Measurements from ENCODE around the gene ST14. TPM values are rescaled to one million over a fixed set of nuclear protein-coding genes. Genes with fewer than 3 reads are reported as not detected.

ST14 gene
- polyA plus RNA-seq, 1 of the 3 experiments (the other 2 are of a cell fraction) = not detected

DNA sequence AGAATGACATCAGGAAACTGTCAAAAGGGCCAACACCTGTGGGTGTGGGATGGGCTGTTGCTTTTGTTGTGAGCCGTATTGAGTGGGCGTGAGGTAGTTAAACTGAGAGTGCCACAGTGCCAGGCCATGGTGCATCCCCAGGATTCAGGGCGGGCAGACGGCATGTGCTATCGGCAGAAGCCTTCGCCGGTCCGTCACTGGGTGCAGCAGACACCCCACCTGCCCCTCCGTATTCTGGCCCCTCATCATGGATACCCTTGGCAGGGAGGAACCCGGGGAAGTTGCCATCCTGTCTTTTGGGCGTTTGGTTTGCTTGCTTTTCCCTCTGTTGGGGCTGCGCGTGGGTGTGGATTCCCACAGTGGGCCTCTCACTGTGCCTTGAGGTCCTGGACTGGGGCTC, 27.5 kb downstream of the ST14 start:
- H4K20me1 ChIP-seq (ENCODE audit: insufficient read depth) = no peaks in the 10 kb centered on the region
- H3K79me2 ChIP-seq (ENCODE audit: insufficient read depth) = no peaks in the 10 kb centered on the region
- no peak for DNase-seq
- H2AFZ ChIP-seq (ENCODE audit: low read depth) = no peak overlapping the region
- no peaks in the 10 kb centered on the region for H3K9me3 ChIP-seq
- WGBS (ENCODE audit: low lambda C conversion rate) = 85% methylated on average over 13 of the region's 13 CpGs
- no peaks in the 10 kb centered on the region for H3K9me2 ChIP-seq
- no peak overlapping the region for H3K9ac ChIP-seq
- POLR2A ChIA-PET = no interaction called here
- no peaks in the 10 kb centered on the region for H3K4me1 ChIP-seq (ENCODE audit: control insufficient read depth in 1 of 2, insufficient read depth in 2 of 2, low read depth in 1 of 2, low read length in 1 of 2)
- no peak overlapping the region for H3K4me2 ChIP-seq
- no peak overlapping the region for H3K4me3 ChIP-seq (ENCODE audit: low read depth in 2 of 2, low read length in 1 of 2)
- H3F3A ChIP-seq (replicated peaks; ENCODE audit: insufficient read depth) = no peaks in the 10 kb centered on the region
- CTCF ChIA-PET = no interaction called here
- H3K27ac ChIP-seq (ENCODE audit: low read depth in 2 of 2, low read length in 1 of 2) = no peak overlapping the region
- no peaks in the 10 kb centered on the region; the same call in 1 of the 2 replicates for H3K27me3 ChIP-seq (ENCODE audit: insufficient read depth)
- no peaks in the 10 kb centered on the region for H3K36me3 ChIP-seq (replicated peaks in 1 of 2; ENCODE audit: control insufficient read depth in 1 of 2, insufficient read depth in 2 of 2, low read length in 1 of 2)
- TF ChIP-seq JUND (IDR thresholded peaks at IDR 0.05) (no peak), FOXM1 (IDR thresholded peaks at IDR 0.05; ENCODE audit: low read depth) (no peak), FOXJ3 (CRISPR knock-in tag; IDR thresholded peaks at IDR 0.05) (no peak), TEAD4 (IDR thresholded peaks at IDR 0.05; ENCODE audit: borderline replicate concordance, insufficient read depth) (no peak), CHD2 (IDR thresholded peaks at IDR 0.05; ENCODE audit: low read length, partially characterized antibody) (no peak)
- TF ChIP-seq, protein P1, sequence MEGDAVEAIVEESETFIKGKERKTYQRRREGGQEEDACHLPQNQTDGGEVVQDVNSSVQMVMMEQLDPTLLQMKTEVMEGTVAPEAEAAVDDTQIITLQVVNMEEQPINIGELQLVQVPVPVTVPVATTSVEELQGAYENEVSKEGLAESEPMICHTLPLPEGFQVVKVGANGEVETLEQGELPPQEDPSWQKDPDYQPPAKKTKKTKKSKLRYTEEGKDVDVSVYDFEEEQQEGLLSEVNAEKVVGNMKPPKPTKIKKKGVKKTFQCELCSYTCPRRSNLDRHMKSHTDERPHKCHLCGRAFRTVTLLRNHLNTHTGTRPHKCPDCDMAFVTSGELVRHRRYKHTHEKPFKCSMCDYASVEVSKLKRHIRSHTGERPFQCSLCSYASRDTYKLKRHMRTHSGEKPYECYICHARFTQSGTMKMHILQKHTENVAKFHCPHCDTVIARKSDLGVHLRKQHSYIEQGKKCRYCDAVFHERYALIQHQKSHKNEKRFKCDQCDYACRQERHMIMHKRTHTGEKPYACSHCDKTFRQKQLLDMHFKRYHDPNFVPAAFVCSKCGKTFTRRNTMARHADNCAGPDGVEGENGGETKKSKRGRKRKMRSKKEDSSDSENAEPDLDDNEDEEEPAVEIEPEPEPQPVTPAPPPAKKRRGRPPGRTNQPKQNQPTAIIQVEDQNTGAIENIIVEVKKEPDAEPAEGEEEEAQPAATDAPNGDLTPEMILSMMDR (IDR thresholded peaks at IDR 0.05) = no peak

DNA sequence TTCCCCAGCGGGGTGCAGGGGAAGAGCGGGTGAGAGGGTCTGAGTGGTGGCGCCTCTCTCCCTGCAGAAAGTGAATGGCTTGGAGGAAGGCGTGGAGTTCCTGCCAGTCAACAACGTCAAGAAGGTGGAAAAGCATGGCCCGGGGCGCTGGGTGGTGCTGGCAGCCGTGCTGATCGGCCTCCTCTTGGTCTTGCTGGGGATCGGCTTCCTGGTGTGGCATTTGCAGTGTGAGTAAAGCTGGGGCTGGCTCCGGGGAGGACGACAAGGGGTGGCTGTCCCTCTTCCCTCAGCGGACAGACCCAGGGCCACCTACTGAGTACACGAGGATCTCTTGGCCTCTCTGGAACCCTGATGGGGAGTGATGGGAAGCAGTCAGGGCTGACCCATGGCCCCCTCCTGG, 28.5 kb downstream of the ST14 start:
- TF ChIP-seq JUND (IDR thresholded peaks at IDR 0.05) (no peak), MEF2A (IDR thresholded peaks at IDR 0.05; ENCODE audit: borderline replicate concordance, low read depth) (no peak), EZH2phosphoT487 (IDR thresholded peaks at IDR 0.05; ENCODE audit: borderline replicate concordance, low read depth) (no peak), NFIC (IDR thresholded peaks at IDR 0.05; ENCODE audit: borderline replicate concordance) (no peak)
- TF ChIP-seq, protein P2, sequence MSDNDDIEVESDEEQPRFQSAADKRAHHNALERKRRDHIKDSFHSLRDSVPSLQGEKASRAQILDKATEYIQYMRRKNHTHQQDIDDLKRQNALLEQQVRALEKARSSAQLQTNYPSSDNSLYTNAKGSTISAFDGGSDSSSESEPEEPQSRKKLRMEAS (IDR thresholded peaks at IDR 0.05; ENCODE audit: low read depth) = no peak
- TF ChIP-seq, protein P3, sequence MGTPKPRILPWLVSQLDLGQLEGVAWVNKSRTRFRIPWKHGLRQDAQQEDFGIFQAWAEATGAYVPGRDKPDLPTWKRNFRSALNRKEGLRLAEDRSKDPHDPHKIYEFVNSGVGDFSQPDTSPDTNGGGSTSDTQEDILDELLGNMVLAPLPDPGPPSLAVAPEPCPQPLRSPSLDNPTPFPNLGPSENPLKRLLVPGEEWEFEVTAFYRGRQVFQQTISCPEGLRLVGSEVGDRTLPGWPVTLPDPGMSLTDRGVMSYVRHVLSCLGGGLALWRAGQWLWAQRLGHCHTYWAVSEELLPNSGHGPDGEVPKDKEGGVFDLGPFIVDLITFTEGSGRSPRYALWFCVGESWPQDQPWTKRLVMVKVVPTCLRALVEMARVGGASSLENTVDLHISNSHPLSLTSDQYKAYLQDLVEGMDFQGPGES (IDR thresholded peaks at IDR 0.05; ENCODE audit: low read depth, low read length) = no peak
- TF ChIP-seq, protein P1 (IDR thresholded peaks at IDR 0.05) = no peak
- Histone ChIP-seq H3K36me3 (replicated peaks in 1 of 2; ENCODE audit: control insufficient read depth in 1 of 2, insufficient read depth in 2 of 2, low read length in 1 of 2) (no peaks in the 10 kb centered on the region), H3K9me3 (no peaks in the 10 kb centered on the region), H3K9me2 (no peaks in the 10 kb centered on the region), H3K4me3 (ENCODE audit: low read depth in 2 of 2, low read length in 1 of 2) (no peak overlapping the region), H3K4me1 (ENCODE audit: control insufficient read depth in 1 of 2, insufficient read depth in 2 of 2, low read depth in 1 of 2, low read length in 1 of 2) (no peaks in the 10 kb centered on the region), H3K79me2 (ENCODE audit: insufficient read depth) (no peaks in the 10 kb centered on the region), H3K4me2 (no peak overlapping the region), H3F3A (replicated peaks; ENCODE audit: insufficient read depth) (no peaks in the 10 kb centered on the region), H3K9ac (no peak overlapping the region), H4K20me1 (ENCODE audit: insufficient read depth) (no peaks in the 10 kb centered on the region), H3K27me3 (ENCODE audit: insufficient read depth) (no peaks in the 10 kb centered on the region; the same call in 1 of the 2 replicates), H2AFZ (ENCODE audit: low read depth) (no peak overlapping the region), H3K27ac (ENCODE audit: low read depth in 2 of 2, low read length in 1 of 2) (no peak overlapping the region)
- 82% methylated on average over 14 of the region's 14 CpGs for WGBS (ENCODE audit: low lambda C conversion rate)
- no peak for DNase-seq
- POLR2A ChIA-PET = no interaction called here
- CTCF ChIA-PET = no interaction called here

Measured in SK-N-SH (cell line).